ENCODE measurements around the gene SORCS2. TPM values are rescaled to one million over a fixed set of nuclear protein-coding genes. Genes with fewer than 3 reads are reported as not detected.

SORCS2 gene
- total and polyA plus RNA-seq, 2 of the 8 experiments (the other 6 are each of a cell fraction or from before 2014, with no cell fraction given) = 0.36 to 1.8 TPM

- no peak for TF ChIP-seq TEAD4 (IDR thresholded peaks at IDR 0.05; ENCODE audit: low read depth, low read length)
These were observed 230.0 kb downstream of the SORCS2 start (continued) for GRCh38 chr4:7422151-7422897.
